SH-SY5Y (cell line): Measurements from ENCODE around the gene TMEM30B.

Source experiments
- GATA2 ChIP-seq: IDR thresholded peaks from 2 replicates; pipeline ENCODE4 v1.6.1; 2011; ENCODE audit warnings: mild to moderate bottlenecking, low read depth, low read length
- GATA3 ChIP-seq: IDR thresholded peaks from 2 replicates; pipeline ENCODE4 v1.6.1; 2011; ENCODE audit warnings: low read depth, mild to moderate bottlenecking, low read length, moderate library complexity

TMEM30B gene

DNA sequence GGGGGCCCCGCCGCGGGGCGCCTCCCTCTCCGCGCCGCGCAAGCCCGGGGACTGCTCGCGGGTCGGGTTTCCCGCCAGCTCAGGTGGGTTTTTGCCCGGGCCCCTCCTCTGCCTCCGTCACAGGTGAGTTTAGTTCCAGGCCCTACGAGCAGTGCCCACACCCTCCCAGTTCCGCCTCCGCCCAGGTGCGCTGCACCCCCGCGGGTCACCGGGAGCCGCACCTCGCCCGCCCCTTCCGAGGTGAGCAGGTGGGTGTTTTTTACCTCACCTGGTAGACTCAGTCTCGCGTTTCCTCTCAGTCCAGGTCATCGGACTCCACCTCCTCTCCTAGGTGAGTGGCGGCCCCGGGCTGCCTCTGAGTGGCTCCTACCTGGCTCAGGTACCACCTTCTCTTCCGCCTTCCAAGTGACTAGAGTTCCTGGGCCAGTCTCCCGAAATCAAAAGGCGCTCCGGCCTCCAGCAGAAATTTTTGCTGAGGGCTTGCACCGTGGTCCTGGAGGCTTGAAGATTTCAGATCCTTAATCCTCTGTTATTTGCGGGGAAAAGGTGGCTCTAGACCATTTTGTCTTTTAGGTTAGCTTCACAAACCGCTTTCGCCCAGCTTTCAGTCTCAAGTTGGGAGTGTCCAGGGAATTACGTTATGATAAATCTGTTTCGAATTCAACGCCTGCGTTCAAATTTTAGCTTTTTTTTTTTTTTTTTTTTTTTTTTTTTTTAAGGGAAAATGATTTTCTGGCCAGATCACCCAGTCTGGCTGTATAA, at the start of gene TMEM30B:
TSS of gene TMEM30B (minus strand) at position 153 of the 762 bp plus-strand sequence. CDS start 191 bp downstream, outside the sequence.
- no peak for TF ChIP-seq GATA3
- TF ChIP-seq GATA2: no peak

DNA sequence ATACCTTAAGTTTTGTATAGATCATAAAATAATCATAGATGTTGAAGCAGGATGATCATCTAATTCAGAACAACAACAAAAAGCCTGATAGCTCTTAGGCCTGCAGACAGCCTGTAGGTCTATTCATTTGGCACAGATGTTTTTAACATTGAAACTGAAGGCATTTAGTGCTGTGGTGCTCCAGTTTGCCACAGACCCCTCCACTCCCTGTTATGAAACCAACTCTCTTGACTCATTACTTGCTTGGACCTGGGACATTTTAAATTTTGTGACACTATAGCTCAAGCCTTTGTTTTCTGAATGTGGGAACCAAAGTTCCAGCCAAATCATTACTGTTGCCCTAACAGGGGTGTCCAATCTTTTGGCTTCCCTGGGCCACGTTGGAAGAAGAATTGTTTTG, 49.4 kb upstream of the TMEM30B start:
- TF ChIP-seq GATA3 (no peak), GATA2 (no peak)

DNA sequence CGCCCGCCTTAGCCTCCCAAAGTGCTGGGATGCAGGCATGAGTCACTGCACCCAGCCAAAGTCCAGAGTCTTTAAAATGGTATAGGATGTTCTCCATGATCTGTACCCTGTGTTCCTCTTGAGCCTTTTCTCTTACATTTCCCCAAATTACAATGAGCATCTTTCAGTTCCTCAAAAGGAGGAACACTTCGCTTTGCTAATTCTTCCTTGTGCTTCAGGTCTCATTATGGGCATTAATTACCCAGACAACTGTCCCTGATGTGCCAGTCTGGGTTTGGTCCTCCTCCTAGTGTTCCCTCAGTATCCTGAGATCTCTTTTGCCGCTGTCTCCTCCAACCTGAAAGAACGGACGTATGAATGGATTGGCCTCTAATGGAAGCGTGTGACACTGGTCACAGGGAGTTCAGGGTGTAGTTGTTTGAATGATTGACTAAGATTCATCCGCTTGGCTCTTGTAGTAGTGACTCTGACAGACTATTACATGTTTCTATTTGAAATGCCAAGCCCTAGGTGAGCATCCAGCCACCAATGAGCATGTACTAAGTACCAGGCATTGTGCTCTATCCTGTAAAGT, 48.4 kb upstream of the TMEM30B start:
- TF ChIP-seq GATA3: no peak
- no peak for TF ChIP-seq GATA2

GRCh38 chr14:61328626-61329262, 47.6 kb upstream of the TMEM30B start:
- TF ChIP-seq GATA3 (no peak), GATA2 (no peak)

DNA sequence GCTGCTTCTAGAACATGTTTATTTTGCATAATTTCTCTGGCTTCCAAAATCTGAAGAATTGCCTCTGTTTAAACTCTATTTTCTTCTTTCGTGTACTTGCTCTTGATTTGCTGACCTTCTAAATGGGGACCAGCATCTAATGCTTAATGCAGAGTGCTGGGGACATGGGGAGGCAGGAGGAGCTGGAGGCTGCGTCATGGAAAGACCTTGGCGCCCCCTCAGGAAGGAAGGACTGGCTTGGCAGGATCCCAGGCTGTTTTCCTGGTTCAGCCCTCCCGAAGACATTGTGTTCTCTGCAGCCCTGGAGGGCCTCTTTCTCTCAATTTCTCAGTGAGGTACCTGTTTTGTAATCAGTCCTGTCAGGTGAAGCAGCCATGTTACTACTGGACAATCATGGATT, 45.7 kb upstream of the TMEM30B start:
- TF ChIP-seq GATA3 (no peak), GATA2 (no peak)

GRCh38 chr14:61326146-61326545, 45.0 kb upstream of the TMEM30B start:
- TF ChIP-seq GATA2: no peak
- TF ChIP-seq GATA3: no peak

GRCh38 chr14:61325166-61325565, 44.0 kb upstream of the TMEM30B start:
- TF ChIP-seq GATA2 (no peak), GATA3 (no peak)

DNA sequence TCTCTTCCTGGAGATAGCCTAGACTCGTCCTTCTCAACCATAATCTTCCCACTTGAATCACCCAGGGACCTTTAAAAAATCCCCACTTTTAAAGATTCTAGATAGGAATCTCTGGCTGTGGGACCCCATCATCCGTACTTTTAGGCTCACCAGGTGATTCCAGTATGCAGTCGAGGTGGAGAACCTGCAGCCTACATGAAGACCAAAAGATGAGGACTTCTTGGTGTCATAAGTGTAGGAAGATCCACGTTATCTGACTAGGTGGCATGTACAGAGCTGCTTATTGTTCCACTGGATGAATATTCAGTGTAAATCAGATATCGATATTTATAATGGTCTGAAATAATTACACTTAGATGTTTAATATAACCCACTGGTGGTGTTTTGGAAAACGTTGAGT, 42.8 kb upstream of the TMEM30B start:
- TF ChIP-seq GATA2: no peak
- TF ChIP-seq GATA3: no peak

GRCh38 chr14:61322799-61323290, 41.7 kb upstream of the TMEM30B start:
- no peak for TF ChIP-seq GATA2
- no peak for TF ChIP-seq GATA3

GRCh38 chr14:61322011-61322798, 41.1 kb upstream of the TMEM30B start:
- TF ChIP-seq GATA2 (no peak), GATA3 (no peak)

GRCh38 chr14:61321385-61322010, 40.4 kb upstream of the TMEM30B start, which contains the start of gene PRKCH:
PRKCH (plus strand) TSS chr14:61321579; CDS start chr14:61322102, 523 bp downstream.
- TF ChIP-seq GATA2 (no peak), GATA3 (no peak)

GRCh38 chr14:61320806-61321384, 39.8 kb upstream of the TMEM30B start:
- TF ChIP-seq GATA3 (no peak), GATA2 (no peak)

GRCh38 chr14:61319706-61320105, 38.6 kb upstream of the TMEM30B start:
- TF ChIP-seq GATA2: no peak
- TF ChIP-seq GATA3: no peak
